ENCODE measurements around the gene IL15RA.

IL15RA gene

DNA sequence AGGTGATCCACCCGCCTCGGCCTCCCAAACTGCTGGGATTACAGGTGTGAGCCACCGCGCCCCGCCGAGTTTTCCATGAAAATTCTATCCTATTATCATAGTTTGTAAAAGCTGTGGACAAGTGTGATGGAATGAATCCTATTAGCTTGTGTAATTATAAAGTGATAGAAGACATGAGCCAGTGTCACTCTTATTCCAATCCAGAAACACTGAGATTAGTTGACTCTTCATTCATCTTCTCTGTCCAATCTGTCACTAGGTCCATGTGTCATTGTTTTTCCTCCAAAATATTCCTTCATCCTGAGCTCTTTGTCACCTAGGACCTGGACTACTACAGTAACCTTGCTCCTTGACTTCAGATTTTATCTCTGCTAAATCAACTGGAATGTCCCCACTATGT lies 73.8 kb downstream of the IL15RA start:
- Histone ChIP-seq H3K9ac (ENCODE audit: low read depth, low read length) (no peak overlapping the region), H3K4me1 (ENCODE audit: insufficient read depth, low read length) (no peaks in the 10 kb centered on the region), H3K9me3 (ENCODE audit: control insufficient read depth, insufficient read depth, low read length) (no peaks in the 10 kb centered on the region), H3K36me3 (ENCODE audit: insufficient read depth, low read length) (peaks cover 6% of the 10 kb centered on the region; the same call in 1 of the 2 replicates)

DNA sequence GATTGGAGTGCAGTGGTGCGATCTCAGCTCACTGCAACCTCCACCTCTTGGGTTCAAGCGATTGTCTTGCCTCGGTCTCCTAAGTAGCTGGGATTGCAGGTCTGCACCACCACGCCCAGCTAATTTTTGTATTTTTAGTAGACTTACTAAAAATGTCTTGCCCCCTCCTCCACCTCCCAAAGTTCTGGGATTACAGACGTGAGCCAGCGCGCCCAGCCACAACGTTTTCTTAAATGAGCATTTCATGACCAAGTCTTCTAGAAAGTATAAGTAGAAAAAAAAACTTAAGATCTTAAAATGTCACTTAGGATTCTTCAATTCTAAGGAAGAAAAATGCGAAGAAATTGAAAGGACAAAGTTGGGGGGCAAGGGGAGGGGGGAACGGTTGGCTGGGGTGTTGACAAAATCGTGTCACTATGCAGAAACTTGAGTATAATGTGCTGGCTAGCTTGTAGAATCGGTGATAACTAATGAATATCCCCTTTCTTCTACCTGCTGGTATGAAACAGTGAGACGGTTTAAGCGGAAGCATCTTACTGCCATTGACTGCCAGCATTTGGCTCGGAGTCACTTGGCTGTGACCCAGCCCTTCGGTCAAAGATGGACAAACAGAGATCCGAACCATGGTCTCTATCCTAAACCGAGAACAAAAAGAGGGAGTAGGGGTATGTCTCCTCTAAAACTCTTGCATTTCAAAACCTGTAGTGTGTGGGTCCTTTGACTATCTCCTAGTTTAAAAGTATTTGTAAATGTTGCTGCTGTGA lies 74.7 kb downstream of the IL15RA start:
- H3K4me1 ChIP-seq (ENCODE audit: insufficient read depth, low read length): no peaks in the 10 kb centered on the region
- peaks cover 3% of the 10 kb centered on the region; the same call in 1 of the 2 replicates for H3K9me3 ChIP-seq (ENCODE audit: control insufficient read depth, insufficient read depth, low read length)
- H3K36me3 ChIP-seq (ENCODE audit: insufficient read depth, low read length): peaks cover 6% of the 10 kb centered on the region; the same call in 1 of the 2 replicates
- H3K9ac ChIP-seq (ENCODE audit: low read depth, low read length): no peak overlapping the region

Measured in ES-I3 (cell line).